PC-9 (cell line): Measurements from ENCODE around the gene AP2M1. TPM values are rescaled to one million over a fixed set of nuclear protein-coding genes. Genes with fewer than 3 reads are reported as not detected.

ENCODE experiments used
- BruUV-seq: library from RNA; stranded (reverse); fragments of 400-500 nt; replicated peaks from 2 replicates; lab custom pipeline; 2021; lab: Mats Ljungman, UMichigan
- CTCF ChIA-PET: fragments of 300-600 bp; sonication (Branson Sonifier 250); formaldehyde crosslinking; loops from one replicate; lab custom pipeline; 2022; ENCODE audit warnings: antibody characterized with exemption; lab: Charles Lee
- POLR2A ChIA-PET: fragments of 300-600 bp; sonication (Branson Sonifier 250); formaldehyde crosslinking; loops from one replicate; lab custom pipeline; 2022; ENCODE audit warnings: antibody characterized with exemption; ENCODE audit not compliant: unreplicated experiment; lab: Charles Lee
- DNase-seq, 2 experiments: peaks; one replicate each; pipeline versions ENCODE4 v3.0.0 to v3.0.0-alpha.2; 2015 to 2022; ENCODE audit warnings: mixed read lengths in 1 of 2
- H2AFZ ChIP-seq: fragments of 200-600 bp; sonication (generic); 2 replicates; pipeline ENCODE4 v1.8.1; 2017; ENCODE audit warnings: antibody characterized with exemption
- H3F3A ChIP-seq: fragments of 200-600 bp; sonication (generic); 2 replicates; pipeline ENCODE4 v1.8.1; 2017; ENCODE audit warnings: antibody characterized with exemption, mild to moderate bottlenecking, low read depth; ENCODE audit not compliant: insufficient read depth
- H3K27ac ChIP-seq: fragments of 200-600 bp; sonication (generic); 2 replicates; pipeline ENCODE4 v1.6.1; 2016; ENCODE audit warnings: mixed run types
- H3K27me3 ChIP-seq: fragments of 200-600 bp; sonication (generic); 2 replicates; pipeline ENCODE4 v1.6.1; 2016; ENCODE audit warnings: low read depth, mixed run types; ENCODE audit not compliant: insufficient read depth
- H3K36me3 ChIP-seq: fragments of 200-600 bp; sonication (generic); 2 replicates; pipeline ENCODE4 v1.6.1; 2016; ENCODE audit warnings: low read depth, mixed run types
- H3K4me1 ChIP-seq: fragments of 200-600 bp; sonication (generic); replicated peaks from 2 replicates; pipeline ENCODE4 v1.6.1; 2016; ENCODE audit warnings: mixed run types; ENCODE audit not compliant: insufficient read depth
- H3K4me2 ChIP-seq: fragments of 200-600 bp; sonication (generic); 2 replicates; pipeline ENCODE4 v1.6.1; 2017; ENCODE audit warnings: mixed run types
- H3K4me3 ChIP-seq: fragments of 200-600 bp; sonication (generic); 2 replicates; pipeline ENCODE4 v1.6.1; 2016; ENCODE audit warnings: mixed run types
- H3K79me2 ChIP-seq: fragments of 200-600 bp; sonication (generic); 2 replicates; pipeline ENCODE4 v1.6.1; 2017; ENCODE audit warnings: low read depth, mixed run types
- H3K9me2 ChIP-seq: fragments of 200-600 bp; sonication (generic); 2 replicates; pipeline ENCODE4 v1.8.1; 2017; ENCODE audit warnings: mild to moderate bottlenecking; ENCODE audit not compliant: insufficient read depth
- H3K9me3 ChIP-seq: fragments of 200-600 bp; sonication (generic); 2 replicates; pipeline ENCODE4 v1.8.1; 2016; ENCODE audit warnings: low read depth; ENCODE audit not compliant: insufficient read depth
- H4K20me1 ChIP-seq: fragments of 200-600 bp; sonication (generic); 2 replicates; pipeline ENCODE4 v1.8.1; 2017; ENCODE audit not compliant: insufficient read depth
- EZH2 ChIP-seq: fragments of 200-600 bp; sonication (generic); IDR thresholded peaks from 2 replicates; pipeline ENCODE4 v1.8.0; 2017; ENCODE audit warnings: antibody characterized with exemption, low read depth
- intact Hi-C: fragments of 100-400 bp; cut with micrococcal nuclease; formaldehyde crosslinking; loops from one replicate; pipeline ENCODE4 v1.10.0; 2022; ENCODE audit not compliant: unreplicated experiment
- total RNA-seq: library from RNA; stranded (reverse); gene quantifications from 2 replicates; pipeline ENCODE4 v1.2.3, GENCODE V29; 2021
- TF ChIP-seq, protein P1 (sequence below): fragments of 200-600 bp; sonication (generic); conservative IDR thresholded peaks from 2 replicates; pipeline ENCODE4 v1.6.1; 2017; ENCODE audit warnings: mixed run types, antibody characterized with exemption, mild to moderate bottlenecking, moderate library complexity

The AP2M1 gene
- total RNA-seq, 1 experiment from 2014 or later: 606 TPM

DNA sequence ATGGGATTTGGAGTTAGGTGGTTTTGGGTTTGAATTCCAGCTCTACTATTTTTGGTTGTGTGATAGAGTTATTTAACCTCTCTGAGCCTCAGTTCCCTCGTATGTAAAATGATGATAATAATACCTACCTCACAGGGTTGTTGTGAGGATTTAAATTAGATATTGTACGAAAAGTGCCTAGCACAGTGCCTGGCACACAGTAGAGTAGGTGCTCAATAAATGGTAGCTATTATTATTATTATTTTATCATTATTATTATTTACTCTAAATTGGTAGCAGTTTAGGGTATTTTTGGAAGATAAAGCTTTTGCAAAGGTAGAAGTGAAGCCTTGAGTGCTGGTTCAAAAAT lies 1.3 kb upstream of the AP2M1 start:
- Histone ChIP-seq H3K36me3 (peaks cover 19% of the 10 kb centered on the region; the same call in 1 of the 2 replicates), H3K27me3 (no peaks in the 10 kb centered on the region), H3K9me3 (no peaks in the 10 kb centered on the region), H3K4me1 (peaks cover 20% of the 10 kb centered on the region), H3F3A (peaks cover 42% of the 10 kb centered on the region; the same call in 1 of the 2 replicates), H3K79me2 (peaks cover 36% of the 10 kb centered on the region), H3K4me3 (no peak overlapping the region), H2AFZ (no peak overlapping the region), H3K27ac (no peak overlapping the region), H3K4me2 (no peak overlapping the region), H3K9me2 (no peaks in the 10 kb centered on the region), H4K20me1 (0 out of 2 replicates have a peak, but pooled peaks cover 3% of the 10 kb centered on the region)
- no TSS peak for BruUV-seq
- intact Hi-C loops: no loop called here
- ChIA-PET POLR2A (interaction anchor here (0.6 to 0.7 kb wide), 2 partner anchors 120 to 289 kb away, joined by 3 to 6 read pairs; no protein-coding TSS in a partner anchor), CTCF (interaction anchor here (0.6 to 0.7 kb wide), 2 partner anchors 175 to 369 kb away, joined by 5 to 9 read pairs; no protein-coding TSS in a partner anchor)
- TF ChIP-seq, protein P1, sequence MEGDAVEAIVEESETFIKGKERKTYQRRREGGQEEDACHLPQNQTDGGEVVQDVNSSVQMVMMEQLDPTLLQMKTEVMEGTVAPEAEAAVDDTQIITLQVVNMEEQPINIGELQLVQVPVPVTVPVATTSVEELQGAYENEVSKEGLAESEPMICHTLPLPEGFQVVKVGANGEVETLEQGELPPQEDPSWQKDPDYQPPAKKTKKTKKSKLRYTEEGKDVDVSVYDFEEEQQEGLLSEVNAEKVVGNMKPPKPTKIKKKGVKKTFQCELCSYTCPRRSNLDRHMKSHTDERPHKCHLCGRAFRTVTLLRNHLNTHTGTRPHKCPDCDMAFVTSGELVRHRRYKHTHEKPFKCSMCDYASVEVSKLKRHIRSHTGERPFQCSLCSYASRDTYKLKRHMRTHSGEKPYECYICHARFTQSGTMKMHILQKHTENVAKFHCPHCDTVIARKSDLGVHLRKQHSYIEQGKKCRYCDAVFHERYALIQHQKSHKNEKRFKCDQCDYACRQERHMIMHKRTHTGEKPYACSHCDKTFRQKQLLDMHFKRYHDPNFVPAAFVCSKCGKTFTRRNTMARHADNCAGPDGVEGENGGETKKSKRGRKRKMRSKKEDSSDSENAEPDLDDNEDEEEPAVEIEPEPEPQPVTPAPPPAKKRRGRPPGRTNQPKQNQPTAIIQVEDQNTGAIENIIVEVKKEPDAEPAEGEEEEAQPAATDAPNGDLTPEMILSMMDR: no peak
- no peak for TF ChIP-seq EZH2
- DNase-seq: no peak

DNA sequence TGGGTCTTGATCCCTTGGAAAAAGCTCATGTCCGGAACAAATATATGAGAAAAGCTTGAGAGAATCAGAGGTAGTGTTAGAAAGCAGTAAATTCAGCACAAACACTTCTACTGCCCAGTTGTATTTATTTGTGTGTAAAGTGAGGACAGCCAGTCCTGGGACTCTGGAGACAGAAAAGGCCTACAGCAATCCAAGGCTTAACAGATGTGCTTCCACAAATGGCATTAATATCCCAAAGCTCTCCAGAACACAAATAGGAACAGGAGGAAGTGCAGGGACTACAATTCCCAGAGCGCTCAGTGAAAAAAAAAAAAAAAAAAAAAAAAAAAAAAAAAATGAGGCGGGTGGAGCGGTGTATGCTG lies 390 bp upstream of the AP2M1 start:
- Histone ChIP-seq H4K20me1 (peaks cover 3% of the 10 kb centered on the region; the same call in 1 of the 2 replicates), H3K9me2 (no peaks in the 10 kb centered on the region), H3K79me2 (peaks cover 42% of the 10 kb centered on the region), H3F3A (peaks cover 42% of the 10 kb centered on the region; the same call in 1 of the 2 replicates), H3K27ac (no peak overlapping the region), H3K4me1 (peaks cover 20% of the 10 kb centered on the region), H3K4me2 (peak overlapping the region; percentile 40; the same call in 1 of the 2 replicates), H3K27me3 (no peaks in the 10 kb centered on the region), H2AFZ (no peak overlapping the region), H3K9me3 (no peaks in the 10 kb centered on the region), H3K4me3 (no peak overlapping the region), H3K36me3 (peaks cover 29% of the 10 kb centered on the region)
- ChIA-PET POLR2A (interaction anchor here (0.7 to 0.8 kb wide), 5 partner anchors 9 to 753 kb away, joined by 3 to 18 read pairs (median 10); no protein-coding TSS in a partner anchor), CTCF (interaction anchor here (1.5 kb wide), 1 partner anchor 11 kb away, joined by 4 read pairs; the partner anchor contains the start of gene ABCF3)
- peak in 1 of 2 experiments; percentile 14 for DNase-seq
- TF ChIP-seq, protein P1: no peak
- no peak for TF ChIP-seq EZH2
- no TSS peak for BruUV-seq
- intact Hi-C loops: loop anchor here (1.0 kb wide), 4 partner anchors 18 to 140 kb away; partner anchors contain the start of genes EIF4G1 and PSMD2

DNA sequence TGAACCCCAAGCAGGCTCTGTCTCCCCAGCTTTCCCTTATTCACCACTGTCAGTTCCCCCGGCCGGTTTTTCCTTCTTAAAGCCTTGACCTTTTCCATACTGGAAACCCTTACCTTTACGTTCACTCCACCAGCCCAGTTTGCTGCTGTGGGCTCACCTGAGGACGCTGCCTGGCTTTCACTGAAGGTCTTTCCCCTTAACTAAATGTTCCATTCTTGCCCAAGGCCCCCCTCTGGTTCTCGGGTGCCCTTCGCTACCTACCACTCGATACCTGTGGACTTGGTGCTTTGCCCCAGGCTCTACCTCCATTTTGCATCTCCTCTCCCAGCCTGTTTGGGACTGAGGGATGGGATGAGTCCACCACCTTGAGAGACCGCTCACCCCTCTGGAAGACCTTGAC lies 851 bp downstream of the AP2M1 start:
- Histone ChIP-seq H4K20me1 (peaks cover 3% of the 10 kb centered on the region; the same call in 1 of the 2 replicates), H3K27ac (peak overlapping the region; percentile 32), H3K4me2 (peak overlapping the region; percentile 100), H3K79me2 (peaks cover 42% of the 10 kb centered on the region), H2AFZ (peak overlapping the region; percentile 93), H3K36me3 (peaks cover 41% of the 10 kb centered on the region), H3K4me1 (peaks cover 20% of the 10 kb centered on the region), H3K4me3 (peak overlapping the region; percentile 91), H3K27me3 (no peaks in the 10 kb centered on the region), H3K9me2 (no peaks in the 10 kb centered on the region), H3K9me3 (no peaks in the 10 kb centered on the region), H3F3A (peaks cover 44% of the 10 kb centered on the region; the same call in 1 of the 2 replicates)
- intact Hi-C loops: loop anchor here (5.0 kb wide), 1 partner anchor 187 kb away; the partner anchor contains the start of genes CLCN2 and POLR2H
- no TSS peak for BruUV-seq
- DNase-seq: peak in 1 of 2 experiments; percentile 14
- TF ChIP-seq, protein P1: no peak
- ChIA-PET CTCF (interaction anchor here (1.5 kb wide), 1 partner anchor 10 kb away, joined by 4 read pairs; the partner anchor contains the start of gene ABCF3), POLR2A (interaction anchor here (0.6 kb wide), 2 partner anchors 18 to 386 kb away, joined by 3 read pairs; partner anchors contain the start of gene EPHB3)
